Nephron progenitor cell (in vitro differentiated cells): ENCODE results near the gene AGPAT1.

ENCODE experiments used
- DNase-seq: peaks from one replicate; pipeline ENCODE4 v3.0.0; 2021
- H3K27ac Mint-ChIP-seq: 2 replicates; pipeline ENCODE4 v1.8.0; 2021; ENCODE audit warnings: mild to moderate bottlenecking, moderate library complexity, mixed read lengths
- H3K27me3 Mint-ChIP-seq: 2 replicates; pipeline ENCODE4 v1.8.0; 2021; ENCODE audit warnings: mild to moderate bottlenecking, low read depth, mixed read lengths; ENCODE audit not compliant: poor library complexity
- H3K36me3 Mint-ChIP-seq: 2 replicates; pipeline ENCODE4 v1.8.0; 2021; ENCODE audit warnings: low read depth, mixed read lengths
- H3K4me1 Mint-ChIP-seq: 2 replicates; pipeline ENCODE4 v1.8.0; 2021; ENCODE audit warnings: mixed read lengths
- H3K4me3 Mint-ChIP-seq: 2 replicates; pipeline ENCODE4 v1.8.0; 2021; ENCODE audit warnings: mild to moderate bottlenecking, moderate library complexity, mixed read lengths
- H3K9me3 Mint-ChIP-seq: 2 replicates; pipeline ENCODE4 v1.8.0; 2021; ENCODE audit warnings: mild to moderate bottlenecking, moderate library complexity, mixed read lengths
- CTCF ChIP-seq: fragments of 200-600 bp; sonication (generic); IDR thresholded peaks from 2 replicates; pipeline ENCODE4 v1.5.0; 2021; ENCODE audit warnings: antibody characterized with exemption

Gene AGPAT1

DNA sequence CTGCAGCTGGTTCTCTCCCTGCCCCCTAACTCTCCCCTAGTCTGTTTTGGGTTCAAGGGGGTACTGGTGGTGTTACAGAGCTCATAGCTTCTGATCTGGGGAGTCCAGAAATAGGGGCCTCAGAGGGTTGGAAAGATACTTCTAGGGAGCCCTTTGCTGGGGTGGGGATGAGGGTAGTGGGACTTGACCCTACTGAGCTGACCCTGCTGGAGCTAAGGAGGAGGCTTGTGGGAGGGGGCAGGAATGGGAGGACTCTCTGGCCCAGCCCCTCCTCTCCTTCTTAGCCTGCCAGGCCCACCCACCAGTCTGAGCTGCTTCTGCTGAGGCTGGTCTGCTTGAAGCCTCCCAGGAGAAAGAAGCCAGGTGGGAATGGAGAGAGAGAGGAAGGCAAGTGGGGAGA lies 11.6 kb downstream of the AGPAT1 start, which contains the start of gene EGFL8:
Gene EGFL8 (plus strand): TSS at position 301 of the 400 bp plus-strand sequence. CDS start 1,571 bp downstream, outside the sequence.
- H3K4me3 Mint-ChIP-seq: no peak within 1 kb of the TSS
- DNase-seq: no peak
- TF ChIP-seq CTCF: no peak
- H3K27me3 Mint-ChIP-seq: no peaks in the 10 kb centered on the region
- H3K9me3 Mint-ChIP-seq: no peaks in the 10 kb centered on the region
- H3K27ac Mint-ChIP-seq: peak within 1 kb of the TSS; percentile 72
- peaks cover 17% of the 10 kb centered on the region for H3K4me1 Mint-ChIP-seq
- H3K36me3 Mint-ChIP-seq: peaks cover 63% of the 10 kb centered on the region

DNA sequence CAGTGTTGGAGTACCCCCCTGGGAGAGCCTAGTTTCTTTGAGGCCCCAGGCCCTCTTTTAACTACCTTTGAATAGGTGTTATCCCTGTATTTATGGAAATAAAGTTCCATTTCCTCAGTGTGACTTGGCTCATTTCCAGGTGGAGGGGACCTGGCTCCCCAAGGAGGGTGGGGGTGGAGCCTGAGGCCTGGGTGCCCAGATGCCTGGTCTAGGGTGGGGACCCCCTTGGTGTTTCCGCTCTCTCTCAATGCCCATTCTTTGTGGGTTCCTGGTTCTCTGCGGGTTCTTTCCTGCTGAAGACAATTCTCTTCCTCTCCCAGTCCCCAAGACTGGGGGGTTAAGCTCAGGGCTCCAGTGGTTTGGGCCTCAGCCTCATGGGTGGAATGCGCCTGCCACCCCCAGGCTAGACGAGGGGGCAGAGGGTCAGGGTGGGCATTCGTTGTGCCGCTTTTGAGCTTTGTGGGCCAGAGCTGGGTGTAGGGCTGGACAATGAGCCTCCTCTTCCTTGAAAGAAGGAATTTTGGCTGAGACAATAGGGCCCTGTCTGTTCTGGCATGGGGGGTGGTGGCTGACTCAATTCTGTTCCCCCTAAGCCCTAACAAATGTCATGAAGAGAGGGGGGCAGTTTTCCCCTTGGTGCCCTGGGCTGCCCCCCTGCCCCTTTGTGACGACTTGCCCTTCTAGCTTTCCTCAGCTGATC lies 12.2 kb downstream of the AGPAT1 start:
- H3K4me1 Mint-ChIP-seq: peaks cover 16% of the 10 kb centered on the region
- TF ChIP-seq CTCF: no peak
- no peaks in the 10 kb centered on the region for H3K9me3 Mint-ChIP-seq
- no peaks in the 10 kb centered on the region for H3K27me3 Mint-ChIP-seq
- H3K27ac Mint-ChIP-seq: peak overlapping the region; percentile 72
- no peak for DNase-seq
- peaks cover 63% of the 10 kb centered on the region for H3K36me3 Mint-ChIP-seq
- no peak overlapping the region for H3K4me3 Mint-ChIP-seq

DNA sequence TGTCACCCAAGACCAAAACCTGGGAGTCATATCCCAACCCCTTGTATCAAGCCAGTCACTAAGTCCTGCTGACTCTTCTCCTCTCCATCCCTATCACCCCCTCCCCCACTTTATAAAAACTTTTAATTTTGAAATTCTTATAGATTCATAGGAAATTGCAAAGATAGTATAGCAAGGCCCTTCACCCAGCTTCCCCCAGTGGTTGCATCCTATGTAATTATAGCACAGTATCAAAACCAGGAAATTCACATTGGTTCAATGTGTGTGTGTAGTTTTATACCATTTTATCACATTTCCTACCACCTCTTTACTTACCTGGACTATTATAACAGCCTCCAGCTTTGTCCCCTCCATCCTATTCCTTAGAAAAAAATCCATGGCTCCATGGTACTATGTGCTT lies 17.8 kb downstream of the AGPAT1 start:
- H3K4me1 Mint-ChIP-seq: peaks cover 24% of the 10 kb centered on the region
- TF ChIP-seq CTCF: no peak
- H3K9me3 Mint-ChIP-seq: no peaks in the 10 kb centered on the region
- H3K4me3 Mint-ChIP-seq: no peak overlapping the region
- H3K27ac Mint-ChIP-seq: no peak overlapping the region
- no peak for DNase-seq
- H3K27me3 Mint-ChIP-seq: peaks cover 4% of the 10 kb centered on the region
- peaks cover 50% of the 10 kb centered on the region for H3K36me3 Mint-ChIP-seq

DNA sequence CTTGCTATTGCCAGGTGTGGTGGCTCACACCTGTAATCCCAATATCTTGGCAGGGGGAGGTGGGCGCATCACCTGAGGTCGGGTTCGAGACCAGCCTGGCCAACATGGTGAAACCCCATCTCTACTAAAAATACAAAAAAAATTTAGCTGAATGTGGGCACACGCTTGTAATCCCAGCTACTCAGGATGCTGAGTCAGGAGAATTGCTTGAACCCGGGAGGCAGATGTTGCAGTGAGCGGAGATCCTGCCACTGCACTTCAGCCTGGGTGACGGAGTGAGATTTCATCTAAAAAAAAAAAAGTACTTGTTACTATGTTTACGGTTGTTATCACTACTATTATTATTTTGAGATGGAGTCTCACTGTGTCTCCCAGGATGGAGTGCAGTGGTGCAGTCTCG lies 19.0 kb downstream of the AGPAT1 start:
- Mint-ChIP-seq H3K36me3 (peaks cover 39% of the 10 kb centered on the region), H3K4me1 (peaks cover 35% of the 10 kb centered on the region), H3K27ac (no peak overlapping the region), H3K27me3 (peaks cover 12% of the 10 kb centered on the region), H3K9me3 (no peaks in the 10 kb centered on the region), H3K4me3 (no peak overlapping the region)
- no peak for TF ChIP-seq CTCF
- no peak for DNase-seq

DNA sequence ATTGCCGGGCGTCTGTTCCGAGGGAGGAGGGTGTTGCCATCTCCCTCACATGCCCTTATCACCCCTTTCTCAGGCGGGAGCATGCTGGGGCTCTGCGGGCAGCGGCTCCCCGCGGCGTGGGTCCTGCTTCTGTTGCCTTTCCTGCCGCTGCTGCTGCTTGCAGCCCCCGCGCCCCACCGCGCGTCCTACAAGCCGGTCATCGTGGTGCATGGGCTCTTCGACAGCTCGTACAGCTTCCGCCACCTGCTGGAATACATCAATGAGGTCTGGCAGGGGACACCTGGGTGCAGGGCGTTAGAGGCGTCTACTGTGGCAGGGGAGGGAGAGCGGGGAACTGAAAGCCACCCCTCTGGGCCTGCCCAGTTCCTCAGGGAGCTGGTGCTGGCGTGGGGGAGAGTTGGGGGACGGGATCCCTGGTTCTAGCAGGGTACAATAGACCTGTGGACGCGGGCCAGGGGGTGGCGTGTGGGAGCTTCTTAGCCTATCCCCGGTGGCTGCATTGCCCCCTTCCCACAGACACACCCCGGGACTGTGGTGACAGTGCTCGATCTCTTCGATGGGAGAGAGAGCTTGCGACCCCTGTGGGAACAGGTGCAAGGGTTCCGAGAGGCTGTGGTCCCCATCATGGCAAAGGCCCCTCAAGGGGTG lies 21.2 kb downstream of the AGPAT1 start:
- DNase-seq: peak; percentile 65
- H3K4me1 Mint-ChIP-seq: peaks cover 56% of the 10 kb centered on the region
- H3K9me3 Mint-ChIP-seq: no peaks in the 10 kb centered on the region
- H3K27me3 Mint-ChIP-seq: peaks cover 31% of the 10 kb centered on the region
- TF ChIP-seq CTCF: peak; percentile 34
- peak overlapping the region; percentile 95 for H3K4me3 Mint-ChIP-seq
- peaks cover 30% of the 10 kb centered on the region for H3K36me3 Mint-ChIP-seq
- H3K27ac Mint-ChIP-seq: peak overlapping the region; percentile 98
